ENCODE results near the gene IQSEC3. TPM values are rescaled to one million over a fixed set of nuclear protein-coding genes. Genes with fewer than 3 reads are reported as not detected.
A peak's percentile ranks its signal among the peaks of the same experiment; 100 is the strongest.

The IQSEC3 gene
- total and polyA plus RNA-seq, 2 of the 13 experiments (the other 11 are each of a cell fraction or from before 2014, with no cell fraction given), result not detected

DNA sequence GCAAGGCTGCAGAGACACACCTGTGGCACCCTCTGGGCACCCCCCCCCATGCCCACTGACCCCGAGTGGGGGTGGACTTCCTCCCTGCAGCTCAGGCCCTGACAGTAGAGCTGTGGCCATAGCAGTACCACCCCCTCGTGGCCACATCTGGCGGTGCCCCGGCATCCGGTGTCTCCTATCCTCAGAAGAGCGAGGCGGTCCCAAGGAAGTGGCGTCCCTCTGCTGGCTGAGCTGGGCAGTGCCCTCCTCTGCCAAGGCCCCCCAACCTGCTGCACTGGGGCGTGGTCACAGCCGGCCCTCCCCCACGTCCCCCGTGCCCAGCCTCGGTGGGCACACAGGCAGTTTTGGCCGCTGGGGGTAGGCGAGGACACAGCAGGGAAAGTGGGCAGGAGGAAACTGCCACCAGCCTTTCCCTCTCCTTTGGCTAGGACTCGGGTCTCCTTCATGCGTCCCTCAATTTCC, 153.4 kb downstream of the IQSEC3 start (continued):
- TF ChIP-seq NR2C2 (CRISPR knock-in tag; IDR thresholded peaks at IDR 0.05; ENCODE audit: borderline replicate concordance) (peak; percentile 31; the same call in 1 of the 2 replicates), TEAD3 (CRISPR knock-in tag; optimal IDR thresholded peaks at IDR 0.05; ENCODE audit: borderline replicate concordance) (peak; percentile 61), ZNF263 (CRISPR knock-in tag; IDR thresholded peaks at IDR 0.05) (0 out of 2 replicates have a peak, but pooled peaks have one; percentile 19), ZNF598 (CRISPR knock-in tag; IDR thresholded peaks at IDR 0.05; ENCODE audit: borderline replicate concordance) (0 out of 2 replicates have a peak, but pooled peaks have one; percentile 53), DZIP1 (CRISPR knock-in tag; IDR thresholded peaks at IDR 0.05) (no peak), FOXO1 (CRISPR knock-in tag; IDR thresholded peaks at IDR 0.05) (0 out of 2 replicates have a peak, but pooled peaks have one; percentile 12), ZNF510 (CRISPR knock-in tag; IDR thresholded peaks at IDR 0.05; ENCODE audit: low read depth) (no peak), KDM4B (CRISPR knock-in tag; IDR thresholded peaks at IDR 0.05) (peak; percentile 72; the same call in 1 of the 2 replicates)

GRCh38 chr12:220491-220890, 153.9 kb downstream of the IQSEC3 start:
- CTCF ChIA-PET (ENCODE audit: low intra/inter-chr PET ratio, low total read pairs), result interaction anchor here (1.3 to 1.9 kb wide), 3 partner anchors 31 to 54 kb away, joined by 3 to 11 read pairs (median 4); no protein-coding TSS in a partner anchor
- Histone ChIP-seq H3K36me3 (replicated peaks in 1 of 2; ENCODE audit: control insufficient read depth in 1 of 2, insufficient read depth in 2 of 2, low read length in 2 of 2) (no peaks in the 10 kb centered on the region), H3K27ac (ENCODE audit: extremely low read length, insufficient read depth, low read length) (no peak overlapping the region), H3K79me2 (ENCODE audit: insufficient read depth, low read length) (no peaks in the 10 kb centered on the region), H3K4me2 (ENCODE audit: low read depth, low read length) (no peak overlapping the region), H3K9me3 (ENCODE audit: low read length) (no peaks in the 10 kb centered on the region), H3K4me3 (replicated peaks in 1 of 3; ENCODE audit: insufficient read depth in 1 of 3, low read depth in 2 of 3, low read length in 3 of 3) (no peak overlapping the region), H2AFZ (ENCODE audit: low read length) (no peak overlapping the region), H3K27me3 (ENCODE audit: control insufficient read depth in 1 of 2, insufficient read depth in 2 of 2, low read length in 2 of 2) (peaks cover 0 to 1% of the 10 kb centered on the region in 2 experiments; a peak in 1 of 5 replicates), H3K4me1 (ENCODE audit: insufficient read depth, low read length) (peaks cover 10% of the 10 kb centered on the region), H3K9ac (ENCODE audit: insufficient read depth, low read depth, low read length) (no peak overlapping the region), H4K20me1 (ENCODE audit: insufficient read depth, low read length) (no peaks in the 10 kb centered on the region)
- ATAC-seq, result no peak
- FAIRE-seq, result no peak
- in situ Hi-C loops (cut with HindIII; ENCODE audit: extremely low pct_ligation_motif_present, low pct_unique_long_range_greater_than_20kb), result no loop called here
- 60% methylated on average over 4 of the region's 6 CpGs for WGBS (ENCODE audit: low lambda C conversion rate)
- BruUV-seq (replicated peaks), result no TSS peak
- POLR2A ChIA-PET, result interaction anchor here (1.1 to 1.7 kb wide), 4 partner anchors 10 to 76 kb away, joined by 4 to 14 read pairs (median 4); no protein-coding TSS in a partner anchor
- DNase-seq (ENCODE audit: low spot score), result no peak
- intact Hi-C loops (cut with micrococcal nuclease; ENCODE audit: unreplicated experiment), result no loop called here
- TF ChIP-seq ZNF580 (CRISPR knock-in tag; IDR thresholded peaks at IDR 0.05; ENCODE audit: borderline replicate concordance, low read depth), result no peak
- TF ChIP-seq ZNF749 (CRISPR knock-in tag; IDR thresholded peaks at IDR 0.05; ENCODE audit: borderline replicate concordance), result no peak
- TF ChIP-seq, protein P1, sequence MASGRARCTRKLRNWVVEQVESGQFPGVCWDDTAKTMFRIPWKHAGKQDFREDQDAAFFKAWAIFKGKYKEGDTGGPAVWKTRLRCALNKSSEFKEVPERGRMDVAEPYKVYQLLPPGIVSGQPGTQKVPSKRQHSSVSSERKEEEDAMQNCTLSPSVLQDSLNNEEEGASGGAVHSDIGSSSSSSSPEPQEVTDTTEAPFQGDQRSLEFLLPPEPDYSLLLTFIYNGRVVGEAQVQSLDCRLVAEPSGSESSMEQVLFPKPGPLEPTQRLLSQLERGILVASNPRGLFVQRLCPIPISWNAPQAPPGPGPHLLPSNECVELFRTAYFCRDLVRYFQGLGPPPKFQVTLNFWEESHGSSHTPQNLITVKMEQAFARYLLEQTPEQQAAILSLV (CRISPR knock-in tag; IDR thresholded peaks at IDR 0.05; ENCODE audit: borderline replicate concordance), result no peak
- TF ChIP-seq SIN3B (IDR thresholded peaks at IDR 0.05; ENCODE audit: low read length), result no peak
- TF ChIP-seq, protein P2, sequence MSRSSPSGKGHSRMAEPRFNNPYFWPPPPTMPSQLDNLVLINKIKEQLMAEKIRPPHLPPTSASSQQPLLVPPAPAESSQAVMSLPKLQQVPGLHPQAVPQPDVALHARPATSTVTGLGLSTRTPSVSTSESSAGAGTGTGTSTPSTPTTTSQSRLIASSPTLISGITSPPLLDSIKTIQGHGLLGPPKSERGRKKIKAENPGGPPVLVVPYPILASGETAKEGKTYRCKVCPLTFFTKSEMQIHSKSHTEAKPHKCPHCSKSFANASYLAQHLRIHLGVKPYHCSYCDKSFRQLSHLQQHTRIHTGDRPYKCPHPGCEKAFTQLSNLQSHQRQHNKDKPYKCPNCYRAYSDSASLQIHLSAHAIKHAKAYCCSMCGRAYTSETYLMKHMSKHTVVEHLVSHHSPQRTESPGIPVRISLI (CRISPR knock-in tag; IDR thresholded peaks at IDR 0.05; ENCODE audit: borderline replicate concordance), result no peak
- no peak for TF ChIP-seq SMARCE1 (IDR thresholded peaks at IDR 0.05; ENCODE audit: borderline replicate concordance)
- no peak for TF ChIP-seq PAWR (CRISPR knock-in tag; IDR thresholded peaks at IDR 0.05; ENCODE audit: borderline replicate concordance)
- no peak for TF ChIP-seq ZNF780A (CRISPR knock-in tag; IDR thresholded peaks at IDR 0.05)
- TF ChIP-seq HDAC6 (IDR thresholded peaks at IDR 0.05; ENCODE audit: low read depth, low read length), result no peak
- no peak for TF ChIP-seq DNMT3B (CRISPR knock-in tag; conservative IDR thresholded peaks at IDR 0.05)
- no peak for TF ChIP-seq KDM5B (CRISPR knock-in tag; IDR thresholded peaks at IDR 0.05; ENCODE audit: borderline replicate concordance)
